Measurements from ENCODE around the gene ALOX15.
"Not testable (repeated sequence)": the region's sequence is repeated elsewhere in the genome, so short reads cannot be mapped to it uniquely, and the experiment has no call there.

GRCh38 chr17:4590042-4590441 is 51.4 kb downstream of the ALOX15 start:
- TF ChIP-seq POLR2A, CTCF (IDR thresholded peaks at IDR 0.05): not testable (repeated sequence)
